HTR-8/SVneo (cell line): ENCODE results near the gene DDIT3.

ENCODE experiments used
- DNase-seq: peaks from one replicate; pipeline ENCODE4 v3.0.0; 2011; ENCODE audit warnings: low spot score, mixed read lengths; ENCODE audit not compliant: insufficient read length
- FAIRE-seq: peaks from 2 replicates; lab custom pipeline; 2011; peaks lifted over from hg19 to GRCh38; lab: Jason Lieb, UNC

Gene DDIT3

GRCh38 chr12:57548013-57548315 is 27.6 kb upstream of the DDIT3 start:
- DNase-seq = no peak
- no peak for FAIRE-seq

DNA sequence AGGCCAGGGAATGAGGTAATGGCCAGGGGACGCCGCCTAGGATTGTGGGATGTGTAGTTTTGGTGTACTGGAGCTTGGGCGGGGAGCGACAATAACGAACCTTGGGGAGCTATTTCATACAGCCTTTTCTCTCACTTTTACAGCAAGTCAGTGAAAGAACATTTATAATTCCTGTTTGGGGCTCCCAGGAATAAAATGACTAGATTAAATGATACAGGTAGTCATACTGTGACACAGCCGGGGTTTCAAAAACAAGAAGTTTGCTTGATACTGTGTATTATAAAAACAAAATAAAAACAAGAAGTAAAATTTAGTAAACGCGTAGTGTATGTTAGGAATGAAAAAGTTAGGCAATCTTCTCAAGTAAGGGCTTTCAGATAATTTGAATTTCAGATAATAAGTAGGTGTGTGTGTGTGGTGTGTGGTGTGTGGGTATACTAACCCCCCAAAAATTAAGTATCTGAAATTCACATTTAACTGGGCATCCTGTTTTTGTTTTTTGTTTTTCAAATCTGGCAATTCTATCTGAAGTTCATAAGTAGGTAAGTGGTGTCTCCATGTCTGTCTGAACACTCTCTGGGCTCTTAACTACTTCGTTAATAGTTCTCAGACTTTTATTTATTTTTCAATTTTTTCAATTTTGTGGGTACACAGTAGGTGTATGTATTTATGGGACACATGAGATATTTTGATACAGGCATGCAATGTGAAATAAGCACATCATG is 27.1 kb upstream of the DDIT3 start:
- no peak for FAIRE-seq
- no peak for DNase-seq

- FAIRE-seq = peak; percentile 71
- peak; percentile 99 for DNase-seq
Measured at GRCh38 chr12:57546438-57547287, 26.3 kb upstream of the DDIT3 start, which contains the start of gene DCTN2. DCTN2 (minus strand) TSS chr12:57547192; CDS start chr12:57547063, 129 bp downstream.

GRCh38 chr12:57545809-57546437 is 25.6 kb upstream of the DDIT3 start:
- DNase-seq (no peak), FAIRE-seq (no peak)

- DNase-seq (no peak), FAIRE-seq (no peak)
Measured at GRCh38 chr12:57543581-57543980, 23.3 kb upstream of the DDIT3 start.

GRCh38 chr12:57541717-57542116 is 21.4 kb upstream of the DDIT3 start:
- no peak for FAIRE-seq
- DNase-seq = no peak

DNA sequence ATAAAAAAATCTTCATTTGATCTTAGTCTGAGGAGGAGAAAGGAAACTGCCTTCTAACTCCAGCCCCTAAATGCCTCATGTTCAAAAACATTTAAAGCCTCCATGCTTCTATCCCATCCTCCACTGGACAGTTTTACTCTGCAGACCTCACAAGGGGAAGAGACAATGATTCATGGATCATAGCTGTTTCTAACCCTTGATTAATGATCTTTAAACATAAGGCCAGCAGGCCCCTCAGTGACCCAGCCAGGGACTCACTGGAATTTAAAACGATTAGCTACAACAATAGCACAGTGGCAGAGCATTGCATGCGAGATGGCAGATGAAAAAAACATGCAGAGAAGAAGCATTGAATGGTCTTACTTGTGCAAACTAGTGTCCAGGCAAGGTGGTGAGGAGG is 20.7 kb upstream of the DDIT3 start:
- DNase-seq (no peak), FAIRE-seq (no peak)

- DNase-seq (no peak), FAIRE-seq (no peak)
Measured at GRCh38 chr12:57539134-57539768, 18.9 kb upstream of the DDIT3 start.

DNA sequence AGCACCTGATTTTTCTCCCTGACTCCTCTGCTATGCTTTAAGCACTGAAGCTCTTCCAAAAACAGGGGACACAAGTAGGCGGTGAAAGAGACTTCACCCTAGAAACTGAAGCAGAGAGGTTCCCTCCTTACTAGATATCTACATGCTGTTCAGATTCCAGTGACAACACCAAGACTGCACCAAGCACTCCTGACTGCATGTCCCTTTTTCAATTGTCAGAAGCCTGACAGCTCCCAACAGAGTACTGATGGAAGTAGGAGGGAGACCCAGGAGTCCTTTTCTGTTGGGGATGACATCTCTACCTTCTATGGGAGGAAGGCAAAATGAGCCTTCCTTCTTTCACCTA is 16.3 kb upstream of the DDIT3 start:
- no peak for DNase-seq
- FAIRE-seq = no peak

GRCh38 chr12:57535764-57536596 is 15.7 kb upstream of the DDIT3 start:
- FAIRE-seq = no peak
- no peak for DNase-seq

DNA sequence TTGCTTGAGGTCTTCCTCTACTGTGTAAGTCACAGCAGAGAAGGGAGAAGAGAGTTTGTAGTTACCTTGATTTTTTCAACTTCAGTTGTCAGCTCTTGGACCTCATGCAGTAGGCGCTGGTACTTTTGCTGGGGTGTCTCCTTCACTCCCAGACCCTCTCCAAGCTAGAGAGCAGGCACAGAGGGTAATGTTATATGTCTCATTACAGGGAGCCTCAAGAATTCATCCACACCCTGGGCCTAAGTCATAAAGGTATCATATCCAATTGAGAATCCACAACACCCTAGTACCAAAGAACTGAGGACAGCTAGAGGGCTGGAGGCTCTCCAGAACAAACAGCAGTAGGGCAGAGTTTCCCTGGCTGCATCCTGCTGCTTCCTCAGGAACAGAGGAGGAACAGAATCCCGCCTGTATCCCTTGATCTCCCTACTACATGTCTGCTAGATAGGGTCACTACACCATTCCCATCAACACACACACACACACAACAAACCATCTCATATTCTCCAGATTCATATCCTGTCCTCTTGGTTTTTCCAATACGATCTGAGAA is 14.8 kb upstream of the DDIT3 start:
- DNase-seq (no peak), FAIRE-seq (no peak)

- DNase-seq (no peak), FAIRE-seq (no peak)
Measured at GRCh38 chr12:57534250-57534649, 13.9 kb upstream of the DDIT3 start.

GRCh38 chr12:57533108-57533507 is 12.8 kb upstream of the DDIT3 start:
- FAIRE-seq = no peak
- no peak for DNase-seq

GRCh38 chr12:57531836-57532235 is 11.5 kb upstream of the DDIT3 start:
- FAIRE-seq (no peak), DNase-seq (no peak)

- no peak for FAIRE-seq
- DNase-seq = no peak
Measured at GRCh38 chr12:57530396-57531142, 10.3 kb upstream of the DDIT3 start.

- FAIRE-seq = no peak
Measured at GRCh38 chr12:57529831-57530230, 9.5 kb upstream of the DDIT3 start.

GRCh38 chr12:57528831-57529555 is 8.7 kb upstream of the DDIT3 start:
- FAIRE-seq = no peak
- no peak for DNase-seq

More at GRCh38 chr12:57529831-57530230, 9.5 kb upstream of the DDIT3 start:
- no peak for DNase-seq

- FAIRE-seq = no peak
Measured at GRCh38 chr12:57528176-57528575, 7.9 kb upstream of the DDIT3 start.

More at GRCh38 chr12:57528176-57528575, 7.9 kb upstream of the DDIT3 start:
- DNase-seq = no peak
